Liver (tissue), 9 donors: Measurements from ENCODE around the gene SOX15. TPM values are rescaled to one million over a fixed set of nuclear protein-coding genes. Genes with fewer than 3 reads are reported as not detected.

ENCODE experiments used
- DNase-seq: peaks from one replicate; pipeline ENCODE4 v3.0.0-alpha.2; 2017; ENCODE audit warnings: low spot score
- H3K27ac ChIP-seq, 2 donors: one replicate each; pipeline ENCODE4 v1.7.0; 2013; ENCODE audit warnings: inconsistent platforms in 2 of 2, low read length in 2 of 2, control low read depth in 1 of 2, low read depth in 1 of 2, mild to moderate bottlenecking in 1 of 2
- H3K27me3 ChIP-seq, 4 donors: one replicate each; pipeline versions ENCODE4 v1.6.1 to v1.7.0; 2013; ENCODE audit warnings: low read length in 3 of 4, inconsistent platforms in 1 of 4, mild to moderate bottlenecking in 1 of 4, moderate library complexity in 1 of 4; ENCODE audit not compliant: control insufficient read depth in 4 of 4, insufficient read depth in 4 of 4
- H3K36me3 ChIP-seq, 4 donors: one replicate each; pipeline versions ENCODE4 v1.6.1 to v1.7.0; 2013; ENCODE audit warnings: low read length in 3 of 4, mild to moderate bottlenecking in 3 of 4, low read depth in 1 of 4, moderate library complexity in 1 of 4; ENCODE audit not compliant: control insufficient read depth in 4 of 4, insufficient read depth in 3 of 4
- H3K4me1 ChIP-seq, 4 donors: one replicate each; pipeline versions ENCODE4 v1.6.1 to v1.7.0; 2013; ENCODE audit warnings: low read length in 3 of 4, mild to moderate bottlenecking in 3 of 4, moderate library complexity in 1 of 4; ENCODE audit not compliant: control insufficient read depth in 4 of 4, insufficient read depth in 4 of 4
- H3K4me3 ChIP-seq, 3 donors: one replicate each; pipeline versions ENCODE4 v1.6.1 to v1.7.0; 2013; ENCODE audit warnings: low read length in 3 of 3, control low read depth in 1 of 3, low read depth in 1 of 3, mild to moderate bottlenecking in 1 of 3
- H3K9ac ChIP-seq, 2 donors: one replicate each; pipeline ENCODE4 v1.7.0; 2013; ENCODE audit warnings: low read length in 2 of 2, mild to moderate bottlenecking in 2 of 2, moderate library complexity in 2 of 2, control low read depth in 1 of 2, low read depth in 1 of 2
- H3K9me3 ChIP-seq, 4 donors: one replicate each; pipeline versions ENCODE4 v1.6.1 to v1.7.0; 2013; ENCODE audit warnings: low read length in 3 of 4; ENCODE audit not compliant: control insufficient read depth in 4 of 4
- ATF3 ChIP-seq: IDR thresholded peaks from 2 replicates; pipeline ENCODE4 v1.6.1; 2016; ENCODE audit warnings: antibody characterized with exemption
- CTCF ChIP-seq: fragments of 150-350 bp; IDR thresholded peaks from 2 replicates; pipeline ENCODE4 v1.5.1; 2017; ENCODE audit warnings: improper control_type of control experiment, low read depth, low read length; ENCODE audit not compliant: missing input control
- EGR1 ChIP-seq, 2 donors: IDR thresholded peaks; 2 replicates each; pipeline ENCODE4 v1.6.1; 2016 to 2018; ENCODE audit warnings: antibody characterized with exemption in 2 of 2, low read depth in 2 of 2
- FOXA1 ChIP-seq: IDR thresholded peaks from 2 replicates; pipeline ENCODE4 v1.6.1; 2016; ENCODE audit warnings: antibody characterized with exemption
- FOXA2 ChIP-seq: IDR thresholded peaks from 2 replicates; pipeline ENCODE4 v1.6.1; 2016; ENCODE audit warnings: antibody characterized with exemption
- GABPA ChIP-seq, 2 donors: IDR thresholded peaks in 1 of 2; conservative IDR thresholded peaks in 1 of 2; 2 replicates each; pipeline ENCODE4 v1.6.1; 2016; ENCODE audit warnings: antibody characterized with exemption in 2 of 2, mild to moderate bottlenecking in 1 of 2, moderate library complexity in 1 of 2
- HNF4G ChIP-seq: IDR thresholded peaks from 2 replicates; pipeline ENCODE4 v1.6.1; 2016; ENCODE audit warnings: antibody characterized with exemption
- JUND ChIP-seq, 2 donors: IDR thresholded peaks; 2 replicates each; pipeline ENCODE4 v1.6.1; 2016; ENCODE audit warnings: antibody characterized with exemption in 2 of 2
- MAX ChIP-seq: IDR thresholded peaks from 2 replicates; pipeline ENCODE4 v1.6.1; 2016; ENCODE audit warnings: antibody characterized with exemption
- NR2F2 ChIP-seq: IDR thresholded peaks from 2 replicates; pipeline ENCODE4 v1.6.1; 2016; ENCODE audit warnings: antibody characterized with exemption
- RAD21 ChIP-seq, 2 donors: IDR thresholded peaks; 2 replicates each; pipeline ENCODE4 v1.6.1; 2016; ENCODE audit warnings: antibody characterized with exemption in 2 of 2, mild to moderate bottlenecking in 2 of 2
- REST ChIP-seq: IDR thresholded peaks from 2 replicates; pipeline ENCODE4 v1.6.1; 2016; ENCODE audit warnings: antibody characterized with exemption, mild to moderate bottlenecking
- SP1 ChIP-seq: IDR thresholded peaks from 2 replicates; pipeline ENCODE4 v1.6.1; 2018; ENCODE audit warnings: antibody characterized with exemption, mild to moderate bottlenecking
- TAF1 ChIP-seq: conservative IDR thresholded peaks from 2 replicates; pipeline ENCODE4 v1.6.1; 2016; ENCODE audit warnings: antibody characterized with exemption, mild to moderate bottlenecking
- ZBTB33 ChIP-seq: IDR thresholded peaks from 2 replicates; pipeline ENCODE4 v1.6.1; 2016; ENCODE audit warnings: antibody characterized with exemption
- WGBS: extraction: QIAGEN DNeasy Blood & Tissue Kit; methylation state at CpG from one replicate; pipeline ENCODE4 v1.1.7; 2013; 5-methylcytosine and 5-hydroxymethylcytosine counted together
- polyA plus RNA-seq, 2 donors: library from polyadenylated mRNA; stranded (reverse) in 1 of 2; unstranded in 1 of 2; fragments of 200-250 nt in 1 of 2; fragments of >200 nt in 1 of 2; fragmentation: Nextera tagmentation in 1 of 2; extraction: Ambion mirVana in 1 of 2; gene quantifications; one replicate each; pipeline versions ENCODE4 v1.2.1 to v1.2.3, GENCODE V29; 2013 to 2015
- total RNA-seq, 2 donors: library from RNA; depleted of rRNA; stranded (reverse); fragments of >200 nt; gene quantifications; one replicate each; pipeline ENCODE4 v1.2.3, GENCODE V29; 2014
- donor health status: healthy.
- donor health status: healthy.
- donor health status: healthy.
- donor health status: healthy.
- donor health status: healthy.

Gene SOX15
- total and polyA plus RNA-seq, 4 donors: 0.06 to 0.33 (median 0.17) TPM; not detected in 1

- no peak overlapping the region for H3K4me3 ChIP-seq
- H3K36me3 ChIP-seq: no peaks in the 10 kb centered on the region
- peak overlapping the region; percentile 24 to 94 for H3K27ac ChIP-seq
- peak overlapping the region in 1 of 2 donors; percentile 20 for H3K9ac ChIP-seq
- no peaks in the 10 kb centered on the region for H3K27me3 ChIP-seq
- TF ChIP-seq JUND (IDR thresholded peaks at IDR 0.05) (no peak), ATF3 (no peak), SP1 (no peak), GABPA (IDR thresholded peaks at IDR 0.05 in 1 of 2, conservative IDR thresholded peaks at IDR 0.05 in 1 of 2) (no peak), NR2F2 (no peak), TAF1 (no peak), EGR1 (IDR thresholded peaks at IDR 0.05; ENCODE audit: low read depth in 2 of 2) (no peak), HNF4G (no peak), FOXA2 (no peak), RAD21 (IDR thresholded peaks at IDR 0.05) (no peak), FOXA1 (no peak), MAX (no peak), CTCF (no peak), ZBTB33 (no peak), REST (no peak)
- WGBS: 79% methylated on average over 19 of the region's 19 CpGs
- no peak for DNase-seq
- no peaks in the 10 kb centered on the region for H3K9me3 ChIP-seq
- peaks cover 8 to 42% (median 28%) of the 10 kb centered on the region in 4 donors for H3K4me1 ChIP-seq
These were observed 32.6 kb downstream of the SOX15 start for GRCh38 chr17:7557147-7557764.

- H3K27me3 ChIP-seq: no peaks in the 10 kb centered on the region
- no peak overlapping the region for H3K4me3 ChIP-seq
- peaks cover 8 to 41% (median 27%) of the 10 kb centered on the region in 4 donors for H3K4me1 ChIP-seq
- no peak overlapping the region for H3K9ac ChIP-seq
- H3K27ac ChIP-seq: no peak overlapping the region
- H3K9me3 ChIP-seq: no peaks in the 10 kb centered on the region
- DNase-seq: no peak
- H3K36me3 ChIP-seq: no peaks in the 10 kb centered on the region
- TF ChIP-seq FOXA2 (no peak), SP1 (no peak)
- WGBS: 79% methylated on average over 12 of the region's 12 CpGs
These were observed 33.3 kb downstream of the SOX15 start for GRCh38 chr17:7556627-7557026.
